ENCODE data around the gene NUDT16L1.

GRCh38 chr16:4726616-4727015 lies 33.3 kb downstream of the NUDT16L1 start:
- TF ChIP-seq JUND (IDR thresholded peaks at IDR 0.05; ENCODE audit: borderline replicate concordance, low read depth, low read length) (no peak), JUND (tag; IDR thresholded peaks at IDR 0.05; ENCODE audit: borderline replicate concordance, low read depth, low read length) (no peak), ELF4 (CRISPR knock-in tag; IDR thresholded peaks at IDR 0.05) (no peak), ZBTB1 (CRISPR knock-in tag; IDR thresholded peaks at IDR 0.05; ENCODE audit: borderline replicate concordance, low read depth) (no peak), PKNOX1 (IDR thresholded peaks at IDR 0.05) (no peak), POLR2AphosphoS2 (IDR thresholded peaks at IDR 0.05; ENCODE audit: low read length) (no peak)
